Measurements from ENCODE around the gene HGF.

- TF ChIP-seq CTCF (IDR thresholded peaks at IDR 0.05) (no peak), EZH2 (IDR thresholded peaks at IDR 0.05) (no peak)
Observed at GRCh38 chr7:81698965-81699364, 70.9 kb downstream of the HGF start.

Measured in neural progenitor cell (in vitro differentiated cells).